Calu3 (cell line): ENCODE results near the gene SCO2. TPM values are rescaled to one million over a fixed set of nuclear protein-coding genes. Genes with fewer than 3 reads are reported as not detected.
"Not testable (repeated sequence)": the region's sequence is repeated elsewhere in the genome, so short reads cannot be mapped to it uniquely, and the experiment has no call there.

ENCODE experiments used
- BruUV-seq: library from RNA; stranded (reverse); fragments of 400-500 nt; replicated peaks from 2 replicates; lab custom pipeline; 2021; lab: Mats Ljungman, UMichigan
- CTCF ChIA-PET: fragments of 300-600 bp; sonication (Branson Sonifier 250); formaldehyde crosslinking; loops from one replicate; lab custom pipeline; 2022; ENCODE audit warnings: antibody characterized with exemption; lab: Charles Lee
- DNase-seq: peaks from one replicate; pipeline ENCODE4 v3.0.0; 2022
- H3K27ac Mint-ChIP-seq: one replicate; pipeline ENCODE4 v1.8.0; 2022; ENCODE audit warnings: mixed read lengths; ENCODE audit not compliant: unreplicated experiment
- H3K27me3 Mint-ChIP-seq: one replicate; pipeline ENCODE4 v1.8.0; 2022; ENCODE audit warnings: mixed read lengths; ENCODE audit not compliant: unreplicated experiment
- H3K36me3 Mint-ChIP-seq: one replicate; pipeline ENCODE4 v1.8.0; 2022; ENCODE audit warnings: mild to moderate bottlenecking, moderate library complexity, mixed read lengths; ENCODE audit not compliant: insufficient read depth, unreplicated experiment
- H3K4me1 Mint-ChIP-seq: one replicate; pipeline ENCODE4 v1.8.0; 2022; ENCODE audit warnings: mild to moderate bottlenecking, low read depth, mixed read lengths; ENCODE audit not compliant: unreplicated experiment
- H3K4me3 Mint-ChIP-seq: one replicate; pipeline ENCODE4 v1.8.0; 2022; ENCODE audit warnings: mild to moderate bottlenecking, low read depth, moderate library complexity, mixed read lengths; ENCODE audit not compliant: unreplicated experiment
- H3K9me3 Mint-ChIP-seq: one replicate; pipeline ENCODE4 v1.8.0; 2022; ENCODE audit warnings: low read depth, mixed read lengths; ENCODE audit not compliant: unreplicated experiment
- CTCF ChIP-seq: fragments of 200-600 bp; IDR thresholded peaks from one replicate; pipeline ENCODE4 v1.8.0; 2022; ENCODE audit warnings: antibody characterized with exemption; ENCODE audit not compliant: unreplicated experiment
- intact Hi-C: fragments of 100-400 bp; cut with micrococcal nuclease; formaldehyde crosslinking; loops from one replicate; pipeline ENCODE4 v1.10.0; 2022; ENCODE audit not compliant: unreplicated experiment
- total RNA-seq: library from RNA; stranded (reverse); gene quantifications from 2 replicates; pipeline ENCODE4 v1.2.3, GENCODE V29; 2022

SCO2 gene
- total RNA-seq, 1 experiment from 2014 or later, result 3.6 TPM

- intact Hi-C loops, result no loop called here
- H3K4me1 Mint-ChIP-seq, result peaks cover 45% of the 10 kb centered on the region
- peak; percentile 93 for DNase-seq
- TSS peak; percentile 35 for BruUV-seq
- H3K27me3 Mint-ChIP-seq, result no peaks in the 10 kb centered on the region
- H3K4me3 Mint-ChIP-seq, result peak overlapping the region; percentile 43
- peaks cover 30% of the 10 kb centered on the region for H3K36me3 Mint-ChIP-seq
- no peaks in the 10 kb centered on the region for H3K9me3 Mint-ChIP-seq
- H3K27ac Mint-ChIP-seq, result peak overlapping the region; percentile 92
- peak; percentile 50 for TF ChIP-seq CTCF
- CTCF ChIA-PET, result interaction anchor here (1.2 to 1.8 kb wide), 3 partner anchors 19 to 84 kb away, joined by 3 to 7 read pairs (median 5); partner anchors contain the start of genes ARSA, SCO2 and SYCE3
Measured at GRCh38 chr22:50544078-50544745, 18.8 kb upstream of the SCO2 start.

- no peak for DNase-seq
- no peaks in the 10 kb centered on the region for H3K27me3 Mint-ChIP-seq
- H3K9me3 Mint-ChIP-seq, result no peaks in the 10 kb centered on the region
- peak overlapping the region; percentile 98 for H3K27ac Mint-ChIP-seq
- no TSS peak for BruUV-seq
- H3K36me3 Mint-ChIP-seq, result peaks cover 43% of the 10 kb centered on the region
- H3K4me3 Mint-ChIP-seq, result no peak overlapping the region
- intact Hi-C loops, result no loop called here
- CTCF ChIA-PET, result no interaction called here
- no peak for TF ChIP-seq CTCF
- H3K4me1 Mint-ChIP-seq, result peaks cover 61% of the 10 kb centered on the region
Measured at GRCh38 chr22:50542416-50542927, 17.1 kb upstream of the SCO2 start.

GRCh38 chr22:50541667-50542026 is 16.2 kb upstream of the SCO2 start:
- CTCF ChIA-PET, BruUV-seq, intact Hi-C loops, H3K27me3 Mint-ChIP-seq, H3K9me3 Mint-ChIP-seq, H3K4me3 Mint-ChIP-seq: not testable (repeated sequence)
- peak; percentile 71 for DNase-seq
- Mint-ChIP-seq H3K36me3 (peaks cover 43% of the 10 kb centered on the region), H3K4me1 (peaks cover 61% of the 10 kb centered on the region), H3K27ac (peak overlapping the region; percentile 98)

- H3K9me3 Mint-ChIP-seq, result no peaks in the 10 kb centered on the region
- H3K27ac Mint-ChIP-seq, result peak overlapping the region; percentile 98
- TF ChIP-seq CTCF, result no peak
- DNase-seq, result no peak
- H3K27me3 Mint-ChIP-seq, result no peaks in the 10 kb centered on the region
- peaks cover 54% of the 10 kb centered on the region for H3K4me1 Mint-ChIP-seq
- CTCF ChIA-PET, result interaction anchor here (0.7 to 1.8 kb wide), 5 partner anchors 15 to 243 kb away, joined by 3 to 6 read pairs (median 5); partner anchors contain the start of gene SCO2
- peaks cover 43% of the 10 kb centered on the region for H3K36me3 Mint-ChIP-seq
- BruUV-seq, result no TSS peak
- intact Hi-C loops, result no loop called here
- no peak overlapping the region for H3K4me3 Mint-ChIP-seq
Measured at GRCh38 chr22:50540381-50540780, 15.0 kb upstream of the SCO2 start.

- Mint-ChIP-seq H3K4me1 (peaks cover 65% of the 10 kb centered on the region), H3K36me3 (peaks cover 53% of the 10 kb centered on the region), H3K9me3 (no peaks in the 10 kb centered on the region), H3K27ac (peak overlapping the region; percentile 88), H3K4me3 (peak overlapping the region; percentile 57), H3K27me3 (no peaks in the 10 kb centered on the region)
- CTCF ChIA-PET, result no interaction called here
- BruUV-seq, result no TSS peak
- intact Hi-C loops, result no loop called here
- DNase-seq, result no peak
- no peak for TF ChIP-seq CTCF
Measured at GRCh38 chr22:50537765-50538164, 12.4 kb upstream of the SCO2 start.
